Posterior vena cava (tissue), 2 donors: ENCODE results near the gene TTC3. TPM values are rescaled to one million over a fixed set of nuclear protein-coding genes. Genes with fewer than 3 reads are reported as not detected.
A peak's percentile ranks its signal among the peaks of the same experiment; 100 is the strongest.
"Not testable (repeated sequence)": the region's sequence is repeated elsewhere in the genome, so short reads cannot be mapped to it uniquely, and the experiment has no call there.

Source experiments
- DNase-seq: peaks from one replicate; pipeline ENCODE4 v3.0.0-alpha.2; 2020; ENCODE audit warnings: low spot score
- intact Hi-C, 2 donors: fragments of 100-400 bp; cut with DNase I; formaldehyde crosslinking; loops; one replicate each; pipeline versions ENCODE4 v1.14.1 to v1.14.2; 2022 to 2023
- long read RNA-seq, 2 donors: library from polyadenylated mRNA; unstranded; transcript quantifications; one replicate each; pipeline ENCODE4 v2.0.0, GENCODE V29; 2020 to 2021
- total RNA-seq, 2 donors: library from RNA; stranded (reverse); fragmentation: NEBNext Ultra II Directional; extraction: Animal tissue kit (Norgen Biotek cat#: 25700); gene quantifications; one replicate each; pipeline ENCODE4 v1.2.1, GENCODE V29; 2021
- donor health status: DM: yes; HTN: yes; CAD: no.
- donor health status: DM: yes; HTN: yes; CAD: no.

Gene TTC3
- 100 to 1,000 TPM in 1 of 2 donors, 10 to 100 TPM in 1; 98.4 to 123 TPM for total RNA-seq
- long read RNA-seq, donor 1, partial matches to known transcripts = 26 of 45 reads
- long read RNA-seq, donor 1, other reads (novel, unspliced or antisense) = 17 of 45 reads
- long read RNA-seq, donor 2, transcript TTC3-210 (26 exons, 2,451 nt) = major isoform, 7 of 167 reads
- long read RNA-seq, donor 2, partial matches to known transcripts = 109 of 167 reads
- long read RNA-seq, donor 2, other reads (novel, unspliced or antisense) = 51 of 167 reads

GRCh38 chr21:37072988-37073416 is at the start of gene TTC3, which contains the start of gene PIGP:
Gene TTC3 (plus strand): TSS chr21:37073254. CDS start chr21:37087258, 14,004 bp downstream.
Gene PIGP (minus strand): TSS chr21:37073071. CDS start chr21:37072515, 556 bp downstream.
- intact Hi-C loops = no loop called here
- peak; percentile 98 for DNase-seq

- no peak for DNase-seq
- intact Hi-C loops = no loop called here
Measured at GRCh38 chr21:37026499-37026898, 46.6 kb upstream of the TTC3 start.

- intact Hi-C loops = no loop called here
- DNase-seq = no peak
Measured at GRCh38 chr21:37028570-37028969, 44.5 kb upstream of the TTC3 start.

- intact Hi-C loops = no loop called here
- no peak for DNase-seq
Measured at GRCh38 chr21:37030864-37031263, 42.2 kb upstream of the TTC3 start.

- intact Hi-C loops = no loop called here
- no peak for DNase-seq
Measured at GRCh38 chr21:37032293-37032692, 40.8 kb upstream of the TTC3 start.

GRCh38 chr21:37032877-37033471 is 40.1 kb upstream of the TTC3 start:
- DNase-seq = no peak
- intact Hi-C loops = no loop called here

GRCh38 chr21:37034394-37034793 is 38.7 kb upstream of the TTC3 start:
- DNase-seq, intact Hi-C loops: not testable (repeated sequence)

- DNase-seq = no peak
- intact Hi-C loops = no loop called here
Measured at GRCh38 chr21:37036177-37036576, 36.9 kb upstream of the TTC3 start.

- intact Hi-C loops = no loop called here
- DNase-seq = no peak
Measured at GRCh38 chr21:37039411-37040075, 33.5 kb upstream of the TTC3 start.

- DNase-seq = no peak
- intact Hi-C loops = no loop called here
Measured at GRCh38 chr21:37040212-37040611, 32.8 kb upstream of the TTC3 start.

GRCh38 chr21:37041706-37042271 is 31.3 kb upstream of the TTC3 start:
- intact Hi-C loops = no loop called here
- DNase-seq = no peak

GRCh38 chr21:37043818-37044217 is 29.2 kb upstream of the TTC3 start:
- no peak for DNase-seq

GRCh38 chr21:37044643-37045042 is 28.4 kb upstream of the TTC3 start:
- DNase-seq = no peak
- intact Hi-C loops = no loop called here

More at GRCh38 chr21:37043818-37044217, 29.2 kb upstream of the TTC3 start:
- intact Hi-C loops = no loop called here

- DNase-seq = no peak
- intact Hi-C loops = no loop called here
Measured at GRCh38 chr21:37045149-37045548, 27.9 kb upstream of the TTC3 start.

GRCh38 chr21:37045556-37045955 is 27.5 kb upstream of the TTC3 start:
- intact Hi-C loops = no loop called here
- no peak for DNase-seq

GRCh38 chr21:37047079-37047478 is 26.0 kb upstream of the TTC3 start:
- intact Hi-C loops = no loop called here
- DNase-seq = no peak

GRCh38 chr21:37049741-37050140 is 23.3 kb upstream of the TTC3 start:
- intact Hi-C loops, DNase-seq: not testable (repeated sequence)

GRCh38 chr21:37055271-37055855 is 17.7 kb upstream of the TTC3 start:
- no peak for DNase-seq
- intact Hi-C loops = no loop called here

GRCh38 chr21:37057614-37058013 is 15.4 kb upstream of the TTC3 start:
- intact Hi-C loops = no loop called here
- DNase-seq = no peak

GRCh38 chr21:37058261-37058660 is 14.8 kb upstream of the TTC3 start:
- intact Hi-C loops = no loop called here
- DNase-seq = no peak
